HepG2 (cell line): ENCODE data around the gene AFG1L. TPM values are rescaled to one million over a fixed set of nuclear protein-coding genes. Genes with fewer than 3 reads are reported as not detected.
A peak's percentile ranks its signal among the peaks of the same experiment; 100 is the strongest.

Experiments used
- ARHGAP35 ChIP-seq: sonication (generic); formaldehyde crosslinking; IDR thresholded peaks from 2 replicates; pipeline ENCODE4 v1.9.0; 2022; ENCODE audit warnings: mild to moderate bottlenecking, inconsistent platforms, moderate library complexity, missing genetic modification reagents, borderline replicate concordance
- FOXK1 ChIP-seq: sonication (generic); formaldehyde crosslinking; IDR thresholded peaks from 2 replicates; pipeline ENCODE4 v1.4.0; 2020; ENCODE audit warnings: low read depth, missing genetic modification reagents, borderline replicate concordance
- NFIC ChIP-seq: IDR thresholded peaks from 2 replicates; pipeline ENCODE4 v1.6.1; 2012; ENCODE audit warnings: mild to moderate bottlenecking, low read length, inconsistent platforms
- SRF ChIP-seq: IDR thresholded peaks from 2 replicates; pipeline ENCODE4 v1.6.1; 2011; ENCODE audit warnings: mild to moderate bottlenecking, low read depth, low read length, moderate library complexity
- ZC3H4 ChIP-seq: sonication (generic); formaldehyde crosslinking; IDR thresholded peaks from 2 replicates; pipeline ENCODE4 v1.4.0; 2020; ENCODE audit warnings: missing genetic modification reagents, borderline replicate concordance
- ZNF101 ChIP-seq: sonication (generic); formaldehyde crosslinking; IDR thresholded peaks from 2 replicates; pipeline ENCODE4 v1.4.0; 2020; ENCODE audit warnings: mild to moderate bottlenecking, low read depth, missing genetic modification reagents, borderline replicate concordance
- ZNF12 ChIP-seq: sonication (generic); formaldehyde crosslinking; IDR thresholded peaks from 2 replicates; pipeline ENCODE4 v1.5.0; 2020; ENCODE audit warnings: missing genetic modification reagents
- ZNF329 ChIP-seq: sonication (generic); formaldehyde crosslinking; IDR thresholded peaks from 2 replicates; pipeline ENCODE4 v1.9.0; 2021; ENCODE audit warnings: low read depth, mild to moderate bottlenecking, missing genetic modification reagents
- ZNF569 ChIP-seq: sonication (generic); formaldehyde crosslinking; IDR thresholded peaks from 2 replicates; pipeline ENCODE4 v1.5.0; 2020; ENCODE audit warnings: mild to moderate bottlenecking, missing genetic modification reagents, moderate library complexity, borderline replicate concordance
- ZNF589 ChIP-seq: sonication (generic); formaldehyde crosslinking; conservative IDR thresholded peaks from 2 replicates; pipeline ENCODE4 v1.8.0; 2022; ENCODE audit warnings: mild to moderate bottlenecking, moderate library complexity, missing genetic modification reagents
- polyA plus RNA-seq, 8 experiments: library from polyadenylated mRNA; depleted of rRNA in 3 of 8; stranded (reverse) in 7 of 8; unstranded in 1 of 8; fragments of >200 nt; fragmentation: Illumina TruSeq in 4 of 8; extraction: Trizol in 4 of 8; gene quantifications; 2 replicates each; pipeline versions ENCODE4 v1.2.1 to v1.2.3, GENCODE V29; 2011 to 2016; ENCODE audit warnings: low read depth in 4 of 8, missing spikeins in 1 of 8, mixed read lengths in 1 of 8; ENCODE audit not compliant: insufficient read depth in 1 of 8
- total RNA-seq, 5 experiments: library from RNA; depleted of rRNA; stranded (reverse); fragments of >200 nt; fragmentation: Illumina TruSeq; extraction: Trizol; gene quantifications; 2 replicates each; pipeline ENCODE4 v1.2.3, GENCODE V29; 2016; ENCODE audit warnings: low read depth in 1 of 5
- TF ChIP-seq, protein P1 (sequence below): sonication (generic); formaldehyde crosslinking; IDR thresholded peaks from 2 replicates; pipeline ENCODE4 v1.5.1; 2020; ENCODE audit warnings: mild to moderate bottlenecking, missing genetic modification reagents, borderline replicate concordance

The AFG1L gene
- total and polyA plus RNA-seq, 2 of the 13 experiments (the other 11 are each of a cell fraction or from before 2014, with no cell fraction given) = 3.1 to 14.0 TPM

- TF ChIP-seq ZNF569 (CRISPR knock-in tag) = no peak
- TF ChIP-seq ZNF589 (CRISPR knock-in tag) = no peak
- no peak for TF ChIP-seq ZC3H4 (CRISPR knock-in tag)
- no peak for TF ChIP-seq ARHGAP35 (CRISPR knock-in tag)
- no peak for TF ChIP-seq ZNF101 (CRISPR knock-in tag)
- TF ChIP-seq NFIC = 0 out of 2 replicates have a peak, but pooled peaks have one; percentile 33
- TF ChIP-seq SRF = no peak
- no peak for TF ChIP-seq FOXK1 (CRISPR knock-in tag)
- TF ChIP-seq ZNF12 (CRISPR knock-in tag) = no peak
- TF ChIP-seq ZNF329 (CRISPR knock-in tag) = no peak
- TF ChIP-seq, protein P1, sequence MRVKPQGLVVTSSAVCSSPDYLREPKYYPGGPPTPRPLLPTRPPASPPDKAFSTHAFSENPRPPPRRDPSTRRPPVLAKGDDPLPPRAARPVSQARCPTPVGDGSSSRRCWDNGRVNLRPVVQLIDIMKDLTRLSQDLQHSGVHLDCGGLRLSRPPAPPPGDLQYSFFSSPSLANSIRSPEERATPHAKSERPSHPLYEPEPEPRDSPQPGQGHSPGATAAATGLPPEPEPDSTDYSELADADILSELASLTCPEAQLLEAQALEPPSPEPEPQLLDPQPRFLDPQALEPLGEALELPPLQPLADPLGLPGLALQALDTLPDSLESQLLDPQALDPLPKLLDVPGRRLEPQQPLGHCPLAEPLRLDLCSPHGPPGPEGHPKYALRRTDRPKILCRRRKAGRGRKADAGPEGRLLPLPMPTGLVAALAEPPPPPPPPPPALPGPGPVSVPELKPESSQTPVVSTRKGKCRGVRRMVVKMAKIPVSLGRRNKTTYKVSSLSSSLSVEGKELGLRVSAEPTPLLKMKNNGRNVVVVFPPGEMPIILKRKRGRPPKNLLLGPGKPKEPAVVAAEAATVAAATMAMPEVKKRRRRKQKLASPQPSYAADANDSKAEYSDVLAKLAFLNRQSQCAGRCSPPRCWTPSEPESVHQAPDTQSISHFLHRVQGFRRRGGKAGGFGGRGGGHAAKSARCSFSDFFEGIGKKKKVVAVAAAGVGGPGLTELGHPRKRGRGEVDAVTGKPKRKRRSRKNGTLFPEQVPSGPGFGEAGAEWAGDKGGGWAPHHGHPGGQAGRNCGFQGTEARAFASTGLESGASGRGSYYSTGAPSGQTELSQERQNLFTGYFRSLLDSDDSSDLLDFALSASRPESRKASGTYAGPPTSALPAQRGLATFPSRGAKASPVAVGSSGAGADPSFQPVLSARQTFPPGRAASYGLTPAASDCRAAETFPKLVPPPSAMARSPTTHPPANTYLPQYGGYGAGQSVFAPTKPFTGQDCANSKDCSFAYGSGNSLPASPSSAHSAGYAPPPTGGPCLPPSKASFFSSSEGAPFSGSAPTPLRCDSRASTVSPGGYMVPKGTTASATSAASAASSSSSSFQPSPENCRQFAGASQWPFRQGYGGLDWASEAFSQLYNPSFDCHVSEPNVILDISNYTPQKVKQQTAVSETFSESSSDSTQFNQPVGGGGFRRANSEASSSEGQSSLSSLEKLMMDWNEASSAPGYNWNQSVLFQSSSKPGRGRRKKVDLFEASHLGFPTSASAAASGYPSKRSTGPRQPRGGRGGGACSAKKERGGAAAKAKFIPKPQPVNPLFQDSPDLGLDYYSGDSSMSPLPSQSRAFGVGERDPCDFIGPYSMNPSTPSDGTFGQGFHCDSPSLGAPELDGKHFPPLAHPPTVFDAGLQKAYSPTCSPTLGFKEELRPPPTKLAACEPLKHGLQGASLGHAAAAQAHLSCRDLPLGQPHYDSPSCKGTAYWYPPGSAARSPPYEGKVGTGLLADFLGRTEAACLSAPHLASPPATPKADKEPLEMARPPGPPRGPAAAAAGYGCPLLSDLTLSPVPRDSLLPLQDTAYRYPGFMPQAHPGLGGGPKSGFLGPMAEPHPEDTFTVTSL (CRISPR knock-in tag) = peak; percentile 32; the same call in 1 of the 2 replicates
Observed at GRCh38 chr6:108363113-108363512, 68.3 kb downstream of the AFG1L start (continued).
